ENCODE data around the gene OSBPL10.

DNA sequence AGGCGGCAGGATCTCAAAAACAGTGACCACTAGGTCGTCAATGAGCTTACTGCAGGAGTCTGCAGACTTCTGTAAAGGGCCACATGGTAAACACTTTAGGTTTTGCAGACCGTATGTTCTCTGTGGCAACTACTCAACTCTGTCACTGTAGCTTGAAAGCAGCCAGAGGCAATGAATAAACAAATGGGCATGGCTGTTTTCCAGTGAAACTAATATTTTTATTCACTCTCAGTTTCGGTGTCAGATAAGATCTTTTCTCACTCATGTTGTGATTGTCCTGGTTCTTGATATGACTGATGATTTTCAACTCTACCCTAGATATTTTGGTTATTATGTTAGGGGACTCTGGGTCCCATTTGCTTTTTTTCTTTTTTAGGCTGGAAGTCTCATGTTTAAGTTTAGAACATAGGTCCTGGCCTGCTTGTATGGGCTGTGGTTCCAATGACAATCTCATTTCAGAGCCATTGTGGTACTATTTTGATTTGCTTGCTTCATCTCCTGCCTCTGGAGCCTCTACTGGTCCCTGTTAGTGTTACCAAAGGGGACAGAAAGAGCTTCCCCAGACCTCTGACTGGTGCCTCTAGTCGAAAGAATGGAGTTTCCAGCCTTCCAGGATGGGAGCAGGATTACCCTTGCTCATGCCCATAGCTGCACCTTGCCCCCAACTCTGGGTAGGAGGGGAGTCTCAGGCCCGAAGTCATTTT is 226.3 kb downstream of the OSBPL10 start:
- TF ChIP-seq CTCF (IDR thresholded peaks at IDR 0.05), result no peak
- TF ChIP-seq KDM5A (IDR thresholded peaks at IDR 0.05), result no peak
- TF ChIP-seq BHLHE40 (IDR thresholded peaks at IDR 0.05; ENCODE audit: low read depth, low read length), result no peak
- TF ChIP-seq POLR2A (IDR thresholded peaks at IDR 0.05; ENCODE audit: low read length), result no peak

All from A549 (cell line).